Activated CD8-positive, alpha-beta T cell treated with anti-CD3 and anti-CD28 coated beads, Interleukin-2, amount 10 ng/mL, durations not matched to agents 7 days and 5 days (primary cell): ENCODE measurements around the gene RASGEF1C. TPM values are rescaled to one million over a fixed set of nuclear protein-coding genes. Genes with fewer than 3 reads are reported as not detected.
"Not testable (repeated sequence)": the region's sequence is repeated elsewhere in the genome, so short reads cannot be mapped to it uniquely, and the experiment has no call there.

Experiments used
- ATAC-seq: fragments of 150-1000 bp; cut with Tn5 transposase; one replicate; pipeline ENCODE4 v1.10.0; 2021; ENCODE audit warnings: moderate library complexity
- CTCF ChIA-PET: fragments of 350-600 bp; sonication (Branson Sonifier 250); formaldehyde crosslinking; loops from one replicate; lab custom pipeline; 2021; ENCODE audit warnings: antibody characterized with exemption; lab: Charles Lee
- POLR2A ChIA-PET: fragments of 350-600 bp; sonication (Branson Sonifier 250); formaldehyde crosslinking; loops from one replicate; lab custom pipeline; 2021; ENCODE audit warnings: antibody characterized with exemption; lab: Charles Lee
- DNase-seq: peaks from one replicate; pipeline ENCODE4 v3.0.0-alpha.2; 2020
- H3K27ac Mint-ChIP-seq: one replicate; pipeline ENCODE4 v1.8.0; 2021; ENCODE audit warnings: mild to moderate bottlenecking, mixed read lengths
- H3K27me3 Mint-ChIP-seq: one replicate; pipeline ENCODE4 v1.8.0; 2021; ENCODE audit warnings: low read depth, mixed read lengths
- H3K36me3 Mint-ChIP-seq: one replicate; pipeline ENCODE4 v1.8.0; 2021; ENCODE audit warnings: low read depth, mixed read lengths
- H3K4me1 Mint-ChIP-seq: one replicate; pipeline ENCODE4 v1.8.0; 2021; ENCODE audit warnings: low read depth, mixed read lengths
- H3K4me3 Mint-ChIP-seq: one replicate; pipeline ENCODE4 v1.8.0; 2021; ENCODE audit warnings: mild to moderate bottlenecking, mixed read lengths
- H3K9me3 Mint-ChIP-seq: one replicate; pipeline ENCODE4 v1.8.0; 2022; ENCODE audit warnings: mixed read lengths; ENCODE audit not compliant: insufficient read depth
- total RNA-seq, 2 experiments: library from RNA; stranded (reverse); gene quantifications; one replicate each; pipeline ENCODE4 v1.2.3, GENCODE V29; 2021

RASGEF1C gene
- total RNA-seq, 2 experiments from 2014 or later = not detected

GRCh38 chr5:180095545-180095944 is 113.5 kb downstream of the RASGEF1C start:
- no peaks in the 10 kb centered on the region for H3K36me3 Mint-ChIP-seq
- H3K9me3 Mint-ChIP-seq = no peaks in the 10 kb centered on the region
- DNase-seq (no peak), ATAC-seq (no peak)
- ChIA-PET CTCF (no interaction called here), POLR2A (no interaction called here)
- H3K27me3 Mint-ChIP-seq = peaks cover 11% of the 10 kb centered on the region
- H3K4me3 Mint-ChIP-seq = no peak overlapping the region
- no peaks in the 10 kb centered on the region for H3K4me1 Mint-ChIP-seq
- H3K27ac Mint-ChIP-seq = no peak overlapping the region

GRCh38 chr5:180093651-180094382 is 115.2 kb downstream of the RASGEF1C start:
- H3K4me1 Mint-ChIP-seq = peaks cover 5% of the 10 kb centered on the region
- H3K4me3 Mint-ChIP-seq = no peak overlapping the region
- ChIA-PET CTCF (interaction anchor here (1.1 kb wide), 1 partner anchor 235 kb away, joined by 3 read pairs; no protein-coding TSS in a partner anchor), POLR2A (no interaction called here)
- DNase-seq (no peak), ATAC-seq (no peak)
- no peaks in the 10 kb centered on the region for H3K36me3 Mint-ChIP-seq
- no peaks in the 10 kb centered on the region for H3K9me3 Mint-ChIP-seq
- H3K27ac Mint-ChIP-seq = no peak overlapping the region
- peaks cover 19% of the 10 kb centered on the region for H3K27me3 Mint-ChIP-seq

GRCh38 chr5:180093241-180093640 is 115.8 kb downstream of the RASGEF1C start:
- POLR2A ChIA-PET = no interaction called here
- H3K4me1 Mint-ChIP-seq = peaks cover 5% of the 10 kb centered on the region
- peaks cover 19% of the 10 kb centered on the region for H3K27me3 Mint-ChIP-seq
- ATAC-seq (no peak), DNase-seq (no peak)
- no peaks in the 10 kb centered on the region for H3K36me3 Mint-ChIP-seq
- H3K27ac Mint-ChIP-seq = no peak overlapping the region
- H3K4me3 Mint-ChIP-seq = no peak overlapping the region
- CTCF ChIA-PET = interaction anchor here (0.6 to 1.1 kb wide), 2 partner anchors 131 to 236 kb away, joined by 3 read pairs; no protein-coding TSS in a partner anchor
- H3K9me3 Mint-ChIP-seq = no peaks in the 10 kb centered on the region

- no peak overlapping the region for H3K27ac Mint-ChIP-seq
- peak; percentile 39 for DNase-seq
- peak overlapping the region; percentile 31 for H3K4me3 Mint-ChIP-seq
- CTCF ChIA-PET = interaction anchor here (0.9 to 3.7 kb wide), 8 partner anchors 11 to 328 kb away, joined by 3 to 33 read pairs (median 4); partner anchors contain the start of gene TBC1D9B
- H3K9me3 Mint-ChIP-seq = no peaks in the 10 kb centered on the region
- H3K36me3 Mint-ChIP-seq = no peaks in the 10 kb centered on the region
- peaks cover 19% of the 10 kb centered on the region for H3K27me3 Mint-ChIP-seq
- ATAC-seq = no peak
- POLR2A ChIA-PET = no interaction called here
- peaks cover 15% of the 10 kb centered on the region for H3K4me1 Mint-ChIP-seq
Measured at GRCh38 chr5:180090769-180091546, 118.1 kb downstream of the RASGEF1C start.

GRCh38 chr5:180090098-180090768 is 118.8 kb downstream of the RASGEF1C start:
- no peaks in the 10 kb centered on the region for H3K36me3 Mint-ChIP-seq
- H3K27ac Mint-ChIP-seq = peak overlapping the region; percentile 75
- peaks cover 20% of the 10 kb centered on the region for H3K27me3 Mint-ChIP-seq
- CTCF ChIA-PET = interaction anchor here (0.8 to 3.7 kb wide), 7 partner anchors 10 to 466 kb away, joined by 3 to 33 read pairs (median 3); no protein-coding TSS in a partner anchor
- POLR2A ChIA-PET = no interaction called here
- peaks cover 19% of the 10 kb centered on the region for H3K4me1 Mint-ChIP-seq
- DNase-seq = peak; percentile 82
- H3K4me3 Mint-ChIP-seq = peak overlapping the region; percentile 71
- H3K9me3 Mint-ChIP-seq = no peaks in the 10 kb centered on the region
- peak; percentile 95 for ATAC-seq

DNA sequence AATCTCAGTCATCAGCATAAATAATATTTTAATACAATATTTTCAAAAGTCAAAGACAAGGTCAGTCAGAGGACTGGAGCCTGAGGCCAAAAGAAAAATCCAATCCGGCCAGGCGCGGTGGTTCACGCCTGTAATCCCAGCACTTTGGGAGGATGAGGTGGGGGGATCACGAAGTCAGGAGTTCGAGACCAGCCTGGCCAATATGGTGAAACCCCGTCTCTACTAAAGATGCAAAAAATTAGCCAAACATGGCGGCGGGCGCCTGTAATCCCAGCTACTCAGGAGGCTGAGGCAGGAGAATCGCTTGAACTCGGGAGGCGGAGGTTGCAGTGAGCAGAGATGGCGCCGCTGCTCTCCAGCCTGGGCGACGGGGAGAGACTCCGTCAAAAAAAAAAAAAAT is 119.4 kb downstream of the RASGEF1C start:
- not testable (repeated sequence) for H3K27ac Mint-ChIP-seq

GRCh38 chr5:180088561-180088960 is 120.5 kb downstream of the RASGEF1C start:
- H3K36me3 Mint-ChIP-seq = no peaks in the 10 kb centered on the region
- ChIA-PET POLR2A (no interaction called here), CTCF (interaction anchor here (0.6 to 3.7 kb wide), 2 partner anchors 9 to 398 kb away, joined by 3 to 33 read pairs; no protein-coding TSS in a partner anchor)
- ATAC-seq (no peak), DNase-seq (no peak)
- H3K4me1 Mint-ChIP-seq = peaks cover 19% of the 10 kb centered on the region
- no peak overlapping the region for H3K27ac Mint-ChIP-seq
- H3K27me3 Mint-ChIP-seq = peaks cover 14% of the 10 kb centered on the region
- H3K9me3 Mint-ChIP-seq = no peaks in the 10 kb centered on the region
- H3K4me3 Mint-ChIP-seq = no peak overlapping the region

More for the DNA sequence above, 119.4 kb downstream of the RASGEF1C start:
- peak overlapping the region; percentile 71 for H3K4me3 Mint-ChIP-seq
- H3K9me3 Mint-ChIP-seq, DNase-seq, ATAC-seq, H3K36me3 Mint-ChIP-seq, POLR2A ChIA-PET: not testable (repeated sequence)
- peaks cover 17% of the 10 kb centered on the region for H3K27me3 Mint-ChIP-seq
- peaks cover 19% of the 10 kb centered on the region for H3K4me1 Mint-ChIP-seq
- CTCF ChIA-PET = interaction anchor here (0.8 to 3.7 kb wide), 4 partner anchors 10 to 465 kb away, joined by 3 to 33 read pairs (median 5); no protein-coding TSS in a partner anchor

- ChIA-PET CTCF (no interaction called here), POLR2A (no interaction called here)
- H3K27me3 Mint-ChIP-seq = peaks cover 17% of the 10 kb centered on the region
- no peak for DNase-seq
- H3K4me3 Mint-ChIP-seq = no peak overlapping the region
- H3K4me1 Mint-ChIP-seq = peaks cover 19% of the 10 kb centered on the region
- H3K9me3 Mint-ChIP-seq = no peaks in the 10 kb centered on the region
- H3K27ac Mint-ChIP-seq = no peak overlapping the region
- no peaks in the 10 kb centered on the region for H3K36me3 Mint-ChIP-seq
- ATAC-seq = no peak
Measured at GRCh38 chr5:180086816-180087399, 122.1 kb downstream of the RASGEF1C start.

- DNase-seq (peak; percentile 32), ATAC-seq (no peak)
- peaks cover 26% of the 10 kb centered on the region for H3K4me1 Mint-ChIP-seq
- H3K27me3 Mint-ChIP-seq = peaks cover 17% of the 10 kb centered on the region
- H3K36me3 Mint-ChIP-seq = no peaks in the 10 kb centered on the region
- POLR2A ChIA-PET = no interaction called here
- CTCF ChIA-PET = no interaction called here
- H3K9me3 Mint-ChIP-seq = no peaks in the 10 kb centered on the region
- no peak overlapping the region for H3K27ac Mint-ChIP-seq
- H3K4me3 Mint-ChIP-seq = no peak overlapping the region
Measured at GRCh38 chr5:180085837-180086236, 123.2 kb downstream of the RASGEF1C start.

DNA sequence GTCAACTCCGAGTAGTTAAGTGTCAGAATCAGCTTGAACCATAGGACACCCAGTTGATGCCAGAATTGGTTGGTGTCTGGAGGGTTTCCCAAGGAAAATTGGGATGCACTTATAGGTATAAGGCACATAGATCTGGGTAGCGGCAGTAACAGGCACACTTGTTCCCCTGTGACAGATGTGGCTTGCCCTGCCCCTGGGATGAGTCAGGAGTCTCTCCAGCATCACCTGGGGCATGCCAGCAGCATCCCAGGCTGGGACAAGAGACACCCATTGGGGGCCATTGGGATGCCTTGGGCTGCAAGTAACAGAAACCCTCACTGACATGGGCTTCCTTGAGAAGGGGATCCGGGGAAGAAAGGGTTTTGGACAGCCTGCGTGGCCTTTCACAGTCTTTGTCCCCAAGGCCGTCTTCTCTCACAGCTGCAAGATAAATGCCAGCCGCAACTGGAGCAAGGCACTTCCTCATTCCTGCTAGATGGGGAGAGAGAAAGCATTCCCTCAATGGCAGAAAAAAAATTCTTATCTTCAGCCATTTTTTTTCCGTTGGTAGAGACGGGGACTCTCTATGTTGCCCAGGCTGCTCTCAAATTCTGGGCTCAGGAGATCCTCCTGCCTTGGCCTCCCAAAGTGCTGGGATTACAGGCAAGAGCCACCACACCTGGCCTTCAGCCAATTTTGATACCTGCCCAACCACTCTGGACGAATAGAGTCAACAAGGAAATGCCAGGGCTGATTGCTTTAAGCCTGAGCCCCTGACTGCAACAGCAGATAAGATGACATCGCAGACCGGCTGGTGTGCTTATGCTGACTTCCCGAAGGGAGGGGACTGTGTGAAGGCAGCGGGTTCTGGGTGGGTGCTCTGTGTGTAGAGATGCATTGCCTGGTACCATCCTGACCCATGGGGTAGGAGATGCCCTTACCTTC is 124.1 kb downstream of the RASGEF1C start:
- Mint-ChIP-seq H3K27ac (no peak overlapping the region), H3K4me3 (no peak overlapping the region), H3K9me3 (no peaks in the 10 kb centered on the region), H3K36me3 (no peaks in the 10 kb centered on the region), H3K27me3 (peaks cover 17% of the 10 kb centered on the region), H3K4me1 (peaks cover 30% of the 10 kb centered on the region)
- ChIA-PET CTCF (no interaction called here), POLR2A (no interaction called here)
- DNase-seq = no peak
- peak; percentile 24 for ATAC-seq
